HG02678 (cell line): ENCODE results near the gene MEGF6.

Experiments
- ATAC-seq: cut with Tn5 transposase; IDR thresholded peaks from one replicate; pipeline ENCODE4 v1.9.1; 2021; ENCODE audit warnings: mild to moderate bottlenecking, moderate library complexity; ENCODE audit not compliant: unreplicated experiment

The MEGF6 gene

DNA sequence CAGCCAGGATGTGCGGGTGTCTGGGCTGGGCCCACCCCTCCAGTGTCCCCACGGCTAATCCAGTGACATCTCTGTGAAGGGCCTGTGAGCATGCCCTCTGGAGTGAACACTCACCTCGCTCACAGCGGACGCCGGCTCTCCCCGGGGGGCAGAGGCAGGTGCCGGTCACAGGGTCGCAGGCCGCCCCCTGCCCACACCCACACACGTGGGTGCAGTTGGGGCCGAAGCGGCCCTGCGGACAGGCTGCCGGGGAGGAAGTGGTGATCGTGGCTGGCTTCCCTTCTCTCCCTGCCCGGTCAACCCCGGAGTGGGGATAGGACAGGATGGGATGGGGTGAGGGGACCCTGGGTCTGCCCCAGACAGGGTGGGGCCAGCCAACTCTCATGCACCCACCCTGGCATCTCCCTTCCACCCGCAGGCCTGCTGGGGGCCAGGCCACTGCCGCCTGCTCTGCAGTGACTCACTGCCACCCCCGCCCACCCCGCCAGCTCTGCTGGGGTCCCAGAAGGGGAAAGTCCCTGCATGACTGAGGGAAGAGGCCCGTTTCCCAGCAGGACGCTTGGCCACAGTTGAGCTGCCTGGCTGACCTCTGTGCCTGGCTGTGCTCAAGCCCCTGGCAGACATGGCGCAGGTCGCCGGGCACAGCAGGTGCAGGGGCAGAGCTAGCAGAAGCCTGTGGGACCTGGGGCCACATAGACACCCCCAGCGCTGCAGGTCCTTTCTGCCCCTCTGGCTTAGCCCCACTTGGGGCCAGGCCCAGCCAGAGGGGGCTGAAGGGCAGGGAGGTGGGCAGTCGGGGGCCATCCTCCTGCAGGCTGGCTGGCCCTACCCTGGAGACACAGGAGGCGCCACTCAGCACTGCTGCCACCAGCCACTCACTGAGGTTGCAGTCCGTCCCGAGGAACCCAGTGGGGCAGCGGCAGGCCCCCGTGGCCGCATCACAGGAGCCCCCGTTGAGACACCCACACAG lies 115.2 kb downstream of the MEGF6 start:
- ATAC-seq: no peak

DNA sequence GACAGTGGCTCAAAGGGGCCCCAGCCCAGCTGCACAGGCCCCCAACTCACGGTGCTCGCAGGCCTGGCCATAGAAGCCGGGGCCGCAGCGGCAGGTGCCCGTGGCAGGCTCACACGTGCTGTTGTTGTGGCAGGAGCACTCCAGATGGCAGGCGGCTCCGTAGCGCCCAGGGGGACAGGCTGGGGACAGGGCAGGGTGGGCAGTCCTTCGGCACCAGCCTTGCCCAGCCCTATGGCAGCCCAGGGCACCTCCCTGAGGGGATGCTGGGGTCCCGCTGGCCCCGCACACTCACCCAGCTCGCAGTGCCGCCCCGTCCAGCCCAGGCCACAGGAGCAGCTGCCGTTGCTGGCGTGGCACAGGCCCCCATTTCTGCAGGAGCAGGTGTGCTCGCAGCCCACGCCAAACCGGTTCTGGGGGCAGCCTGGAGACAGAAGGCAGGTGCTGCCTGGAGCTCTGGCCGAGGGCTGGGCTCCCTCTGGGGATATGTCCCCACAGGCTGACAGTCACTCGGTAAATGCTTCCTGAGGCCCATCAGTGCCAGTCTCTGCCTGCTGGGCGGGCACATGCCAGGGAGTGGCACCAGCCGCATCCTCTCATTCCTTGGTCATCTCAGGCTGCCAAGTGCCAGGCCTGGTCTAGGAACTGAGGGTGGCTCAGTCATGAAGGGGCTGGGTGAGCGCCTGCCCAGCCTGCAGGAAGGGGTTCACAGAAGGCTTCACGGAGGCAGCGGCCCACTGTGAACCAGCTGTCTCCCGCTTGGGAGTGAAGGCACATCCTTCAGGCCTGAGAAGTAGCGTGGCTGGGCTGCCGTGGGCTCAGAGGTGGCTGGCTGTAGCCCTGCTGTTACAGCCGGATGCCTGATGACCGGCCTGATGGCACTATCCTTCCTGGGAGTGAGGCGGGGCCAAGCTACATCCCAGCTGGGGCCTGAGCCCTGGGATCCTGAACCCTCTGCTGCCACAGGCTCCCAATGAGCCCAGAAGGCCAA lies 116.7 kb downstream of the MEGF6 start:
- no peak for ATAC-seq

DNA sequence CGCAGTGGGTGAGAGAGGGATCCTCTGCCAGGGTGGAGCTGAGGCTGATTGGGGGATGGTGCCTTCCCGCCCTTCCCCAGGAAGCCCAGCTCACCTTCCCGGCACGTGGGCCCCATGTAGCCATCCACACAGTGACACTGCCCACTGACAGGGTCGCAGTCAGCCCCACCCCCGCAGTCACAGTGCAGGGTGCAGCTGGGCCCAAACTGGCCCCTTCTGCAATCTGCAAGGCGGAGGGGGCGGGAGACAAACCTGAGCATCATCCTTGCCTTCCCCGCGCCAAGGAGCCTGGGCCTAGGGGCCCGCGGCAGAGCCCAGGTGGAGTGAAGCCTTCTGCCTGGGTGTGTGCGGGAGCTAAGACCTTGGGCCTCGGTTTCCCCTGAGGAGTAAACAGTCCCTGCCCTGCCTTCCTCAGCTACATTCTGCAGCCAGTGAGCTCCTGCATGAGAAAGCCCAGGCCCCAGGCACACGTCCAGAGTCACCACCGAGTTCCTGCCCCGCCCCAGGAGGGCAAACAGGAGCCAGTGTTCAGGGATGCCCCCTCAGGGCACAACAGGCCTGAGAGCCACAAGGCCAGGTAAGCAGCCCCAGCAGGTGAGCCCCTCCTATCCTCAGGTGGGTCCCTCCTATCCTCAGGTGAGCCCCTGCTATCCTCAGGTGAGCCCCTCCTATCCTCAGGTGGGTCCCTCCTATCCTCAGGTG lies 118.6 kb downstream of the MEGF6 start:
- ATAC-seq: no peak

DNA sequence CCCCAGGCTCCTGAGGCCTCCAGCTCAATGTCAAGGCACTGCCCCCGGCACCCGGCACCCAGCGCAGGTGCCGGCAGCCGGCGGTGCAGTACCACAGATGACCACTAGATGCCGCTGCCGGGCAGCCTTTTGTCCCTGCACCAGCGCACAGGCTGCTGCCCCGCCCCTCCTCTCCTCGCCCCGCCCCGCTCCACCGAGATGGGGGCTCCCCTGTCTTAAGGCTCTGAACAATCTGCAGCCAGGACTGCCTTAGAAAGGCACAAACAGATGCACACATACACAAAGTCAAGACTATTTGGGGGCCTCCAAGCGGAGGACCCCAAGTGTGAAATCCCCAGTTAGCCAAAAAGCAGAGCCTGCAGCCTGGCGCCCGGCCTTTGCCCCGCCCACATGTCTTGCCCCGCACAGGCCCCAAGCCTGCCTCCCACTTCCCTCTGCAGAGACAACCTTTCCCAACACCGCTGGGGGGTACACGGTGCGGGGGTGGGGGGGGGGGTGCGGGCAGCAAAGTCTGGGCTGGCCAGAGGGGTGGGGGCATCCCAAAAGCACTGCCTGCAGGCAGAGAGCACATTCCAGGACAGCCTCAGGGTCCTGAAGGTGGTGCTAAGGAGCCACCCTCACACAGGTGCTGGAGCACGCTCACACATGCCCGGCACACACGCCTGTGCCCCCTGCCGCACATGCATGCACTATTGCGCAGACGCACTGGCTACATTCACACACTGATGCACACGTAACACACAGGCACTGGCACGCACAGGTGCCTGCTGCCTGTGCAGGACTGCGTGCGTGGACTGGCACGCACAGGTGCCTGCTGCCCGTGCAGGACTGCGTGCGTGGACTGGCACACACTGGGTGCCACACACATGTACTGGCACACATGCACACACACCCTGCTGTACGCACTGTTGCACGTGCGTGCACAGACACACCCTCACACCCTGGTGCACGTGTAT lies 119.7 kb downstream of the MEGF6 start:
- ATAC-seq: no peak

DNA sequence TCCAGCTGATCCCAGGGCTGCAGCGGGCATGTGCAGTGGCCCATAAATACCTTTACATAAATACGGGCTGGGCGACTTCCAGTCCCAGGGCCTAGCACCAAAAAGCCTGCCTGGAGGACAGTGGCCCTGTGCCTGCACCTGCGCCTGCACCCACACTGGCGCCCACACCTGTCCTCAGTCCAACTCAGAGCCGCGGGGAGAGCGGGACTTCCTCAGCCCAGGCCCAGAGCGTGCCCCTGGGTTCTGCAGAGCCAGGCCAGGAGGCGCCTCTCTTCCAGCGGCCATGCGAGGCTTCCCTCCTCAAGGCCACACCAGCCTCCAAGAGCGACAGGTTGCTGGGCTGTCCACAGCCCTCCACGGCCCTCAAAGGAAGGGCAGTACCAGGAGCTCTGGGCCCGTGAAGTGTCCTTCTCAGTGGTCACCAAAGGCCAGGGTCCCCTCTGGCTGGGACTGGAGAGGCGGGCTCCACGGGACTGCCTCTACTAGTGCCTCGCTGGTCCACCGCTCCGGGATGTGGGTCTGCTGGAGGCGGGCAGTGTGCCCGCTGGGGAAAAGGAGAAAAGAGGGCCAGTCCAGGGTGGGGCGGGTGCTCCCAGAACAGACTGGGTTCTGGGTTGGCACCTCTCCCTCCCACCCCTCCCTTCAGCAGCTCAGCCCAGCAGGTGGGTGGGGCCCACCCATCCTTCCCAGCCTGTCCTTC lies 121.1 kb downstream of the MEGF6 start:
- ATAC-seq: no peak

DNA sequence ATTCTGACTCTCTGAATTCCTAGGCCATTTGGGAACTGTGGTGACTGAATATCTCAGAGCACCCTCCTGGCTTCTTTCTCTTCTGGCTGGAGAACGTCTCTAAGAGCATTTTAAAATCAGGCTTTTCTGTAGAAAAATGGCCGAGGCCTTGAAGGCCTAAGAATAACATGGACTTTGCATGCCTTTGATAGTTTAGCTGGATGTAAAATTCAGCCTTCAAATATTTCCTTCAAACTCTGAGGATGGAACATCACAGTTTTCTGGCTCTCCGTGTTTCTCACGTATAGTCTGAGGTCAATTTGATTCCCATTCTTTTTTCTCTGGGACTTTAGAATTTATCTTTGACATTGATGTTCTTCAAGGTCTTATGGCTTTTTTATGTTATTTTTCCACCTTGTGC lies 122.9 kb downstream of the MEGF6 start:
- no peak for ATAC-seq

DNA sequence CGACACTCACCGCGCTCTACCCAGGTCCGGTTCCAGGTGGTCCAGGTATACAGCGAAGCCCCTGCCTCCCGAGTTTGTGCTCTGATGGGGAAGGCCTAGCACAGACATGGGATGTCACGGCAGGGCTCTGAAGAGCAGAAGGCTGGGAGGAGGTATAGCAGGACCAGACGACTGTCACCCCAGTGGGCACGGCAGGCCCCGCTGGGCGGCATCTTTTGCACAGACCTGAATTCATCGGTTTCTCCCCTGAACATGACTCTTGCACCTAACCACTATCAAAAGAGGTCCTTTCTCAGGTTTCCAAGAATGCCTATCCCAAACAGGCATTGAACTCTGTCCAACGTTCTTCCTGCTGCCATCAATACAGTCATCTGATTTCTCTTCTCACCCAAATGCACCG lies 126.3 kb downstream of the MEGF6 start:
- no peak for ATAC-seq

DNA sequence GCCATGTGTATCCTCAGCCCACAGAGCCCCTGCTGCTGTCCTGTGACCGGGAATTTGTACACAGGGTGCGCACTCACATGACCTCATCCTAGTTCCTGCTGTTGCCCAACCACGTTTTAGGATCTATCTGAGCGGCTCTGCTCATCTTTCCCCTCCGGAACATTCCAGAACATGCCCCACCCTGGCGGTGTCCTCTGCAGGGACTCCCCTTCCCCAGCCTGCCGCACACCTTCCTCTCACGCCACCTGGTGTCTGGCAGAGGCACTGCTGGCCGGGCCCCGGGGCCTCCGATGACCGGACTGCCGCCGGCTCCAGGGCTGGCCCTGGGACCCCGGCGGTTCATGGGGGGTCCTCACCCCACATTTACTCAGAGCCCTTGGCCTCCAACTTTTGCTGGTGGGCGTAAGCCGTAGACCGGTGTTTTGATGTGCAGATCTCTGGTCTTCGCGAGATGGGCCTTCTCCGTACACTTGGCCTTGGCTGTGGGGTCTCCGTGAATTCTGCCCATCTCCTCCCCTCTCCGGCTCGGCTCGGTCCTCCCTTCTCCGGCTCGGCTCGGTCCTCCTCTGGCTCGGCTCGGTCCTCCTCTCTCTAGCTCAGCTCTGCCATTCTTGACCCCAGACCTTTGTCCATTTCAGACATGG lies 127.4 kb downstream of the MEGF6 start:
- no peak for ATAC-seq

DNA sequence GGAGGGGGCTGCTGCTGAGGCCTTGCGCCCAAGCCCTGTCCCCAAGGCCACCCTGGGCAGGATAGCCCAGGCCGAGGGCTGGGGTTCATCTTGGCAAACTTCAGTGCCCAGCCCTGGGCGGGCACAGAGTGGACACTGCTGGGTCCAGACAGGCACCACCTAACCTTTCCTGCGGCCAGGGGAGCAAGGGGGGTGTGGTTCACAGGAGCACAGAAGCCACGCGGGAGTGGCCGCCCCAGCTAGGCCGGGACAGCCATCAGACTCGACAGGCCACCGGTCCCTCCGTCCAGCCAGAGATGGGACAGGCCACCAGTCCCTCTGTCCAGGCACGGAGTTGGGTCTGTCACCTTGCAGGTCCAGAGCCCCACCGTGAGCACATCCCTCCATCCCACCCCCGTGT lies 127.9 kb downstream of the MEGF6 start:
- ATAC-seq: no peak

DNA sequence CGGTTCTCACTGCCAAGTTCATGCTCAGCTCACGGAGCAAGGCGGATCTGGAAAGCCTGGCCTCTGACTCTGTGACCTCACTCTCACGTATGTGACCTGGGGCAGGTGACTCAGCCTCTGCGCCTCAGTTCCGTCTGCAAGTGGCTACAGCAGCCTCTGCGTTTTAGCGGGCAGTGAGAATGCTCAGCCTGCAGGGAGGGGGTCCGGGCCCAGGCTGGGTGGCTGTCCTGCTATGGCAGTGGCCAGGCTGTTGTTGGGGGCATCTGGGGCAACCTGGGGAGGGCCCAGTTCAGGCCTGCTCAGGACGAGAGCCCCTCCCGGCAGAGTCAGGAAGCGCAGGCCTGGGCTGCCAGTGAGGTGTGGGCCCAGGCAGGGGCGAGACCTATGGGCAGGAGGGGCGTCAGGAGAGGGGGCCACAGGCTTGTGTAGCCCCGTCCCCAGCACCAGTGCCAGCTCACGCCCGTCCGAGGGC lies 128.9 kb downstream of the MEGF6 start:
- ATAC-seq: no peak

DNA sequence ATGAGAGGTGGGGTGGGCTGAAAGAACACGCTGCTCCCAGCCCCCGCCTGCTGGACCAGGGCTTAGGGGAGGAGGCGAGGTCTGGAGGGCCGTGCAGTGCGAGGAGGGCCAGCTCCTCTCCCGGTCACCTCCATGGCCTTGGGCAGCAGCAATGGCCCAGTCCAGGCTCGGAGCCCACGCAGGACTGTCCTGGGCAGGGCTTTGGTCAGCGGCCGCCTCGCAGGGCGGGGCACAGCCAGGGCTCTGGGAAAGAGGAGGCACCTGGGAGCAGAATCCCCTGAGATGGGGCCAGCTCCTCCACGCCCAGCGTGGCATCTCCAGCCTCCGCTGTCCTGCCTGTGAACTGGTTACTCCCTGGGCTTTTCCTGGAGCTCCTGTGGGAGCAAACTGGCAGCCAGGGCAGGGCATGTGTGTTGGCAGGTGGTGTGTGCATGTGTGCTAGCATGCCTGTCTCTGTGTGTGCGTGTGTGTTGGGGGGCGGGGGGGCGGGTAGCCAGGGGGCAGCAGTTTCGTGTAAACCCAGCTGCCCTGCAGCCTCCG lies 129.4 kb downstream of the MEGF6 start:
- no peak for ATAC-seq

DNA sequence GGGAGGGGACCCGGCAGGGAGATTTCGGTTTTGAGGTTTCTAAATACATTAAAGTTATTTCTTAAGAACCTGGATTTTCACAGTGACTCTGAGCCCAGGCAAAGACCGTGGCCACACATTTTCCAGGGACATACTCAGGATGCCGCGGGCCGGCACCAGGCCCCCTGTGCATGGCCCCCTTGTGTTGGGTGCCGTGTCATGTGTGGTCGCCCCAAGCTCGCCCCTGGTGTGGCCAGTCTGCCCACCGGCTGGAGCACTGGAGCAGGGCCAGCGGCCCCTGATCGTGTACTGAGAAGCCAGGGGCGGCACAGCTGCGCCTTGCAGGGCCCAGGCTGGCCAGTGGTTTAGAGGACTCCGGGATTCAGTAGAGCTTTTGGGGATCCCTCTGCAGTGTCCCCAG lies 130.3 kb downstream of the MEGF6 start:
- no peak for ATAC-seq

DNA sequence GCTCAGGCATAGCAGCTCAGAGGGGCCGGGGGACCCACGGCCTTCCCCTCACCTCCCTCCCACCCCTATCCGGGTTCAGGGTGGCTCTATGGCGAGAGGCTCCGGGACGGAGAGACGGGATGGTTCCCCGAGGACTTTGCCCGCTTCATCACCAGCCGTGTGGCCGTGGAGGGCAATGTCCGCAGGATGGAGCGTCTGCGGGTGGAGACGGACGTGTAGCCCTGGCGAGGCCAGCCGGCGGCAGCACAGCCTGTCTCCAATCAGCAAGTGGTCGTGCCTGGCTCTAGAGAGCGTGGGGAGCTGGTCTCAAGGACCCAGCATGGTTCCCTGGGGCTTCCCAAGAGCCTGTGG lies 131.0 kb downstream of the MEGF6 start:
- ATAC-seq: no peak

DNA sequence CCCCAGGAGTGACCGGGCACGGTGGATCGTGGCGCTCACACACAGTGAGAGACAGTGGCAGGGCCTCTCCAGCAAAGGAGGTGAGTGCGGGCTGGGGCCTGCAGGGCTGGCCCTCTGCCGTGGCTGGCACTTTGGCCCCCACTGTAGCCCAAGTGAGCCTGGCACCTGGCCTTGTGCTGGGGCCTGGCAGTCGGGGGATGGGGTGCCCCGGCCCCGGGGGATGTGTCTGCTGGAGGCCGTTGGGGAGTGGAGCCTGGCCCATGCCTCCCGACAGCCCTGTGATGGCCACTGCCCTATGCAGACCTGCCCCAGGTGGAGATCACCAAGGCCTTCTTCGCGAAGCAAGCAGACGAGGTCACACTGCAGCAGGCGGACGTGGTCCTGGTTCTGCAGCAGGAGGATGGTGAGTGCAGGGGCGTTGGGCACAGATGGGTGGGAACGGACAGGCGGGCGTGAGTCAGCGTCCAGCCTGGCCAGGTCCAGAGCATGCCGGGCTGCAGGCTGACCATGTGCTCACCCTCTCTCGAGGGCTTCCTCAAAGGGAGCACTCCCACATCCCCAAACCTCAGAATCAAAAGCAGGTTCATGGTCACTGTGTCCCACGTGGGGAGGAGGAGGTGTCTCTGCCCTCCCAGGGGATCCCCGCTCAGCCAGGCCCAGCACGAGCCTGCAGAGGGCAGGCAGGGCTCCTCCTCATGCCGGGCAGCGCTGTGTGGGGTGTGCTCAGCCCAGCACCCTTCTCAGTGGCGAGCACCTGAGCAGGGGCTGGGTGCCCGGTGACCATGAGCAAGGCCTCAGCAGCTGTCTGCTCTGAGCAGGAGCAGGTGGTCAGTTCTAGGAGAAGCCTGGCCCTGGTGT lies 131.6 kb downstream of the MEGF6 start:
- no peak for ATAC-seq

DNA sequence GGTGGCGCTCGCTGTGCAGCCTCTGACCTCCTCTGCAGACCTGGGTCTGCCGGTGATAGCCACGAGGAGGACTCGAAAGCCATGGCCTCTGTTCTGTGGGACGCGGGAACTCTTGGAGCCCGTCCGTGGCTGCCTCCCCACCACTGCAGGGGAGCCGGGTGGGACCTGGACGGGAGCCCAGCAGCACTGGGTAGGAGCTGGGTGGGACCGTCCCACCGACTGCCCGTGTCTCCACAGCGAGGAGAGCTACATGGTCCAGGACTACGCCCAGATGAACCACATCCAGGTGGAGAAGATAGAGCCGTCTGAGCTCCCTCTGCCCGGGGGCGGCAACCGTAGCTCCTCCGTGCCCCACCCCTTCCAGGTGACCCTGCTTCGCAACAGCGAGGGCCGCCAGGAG lies 133.1 kb downstream of the MEGF6 start:
- ATAC-seq: no peak

DNA sequence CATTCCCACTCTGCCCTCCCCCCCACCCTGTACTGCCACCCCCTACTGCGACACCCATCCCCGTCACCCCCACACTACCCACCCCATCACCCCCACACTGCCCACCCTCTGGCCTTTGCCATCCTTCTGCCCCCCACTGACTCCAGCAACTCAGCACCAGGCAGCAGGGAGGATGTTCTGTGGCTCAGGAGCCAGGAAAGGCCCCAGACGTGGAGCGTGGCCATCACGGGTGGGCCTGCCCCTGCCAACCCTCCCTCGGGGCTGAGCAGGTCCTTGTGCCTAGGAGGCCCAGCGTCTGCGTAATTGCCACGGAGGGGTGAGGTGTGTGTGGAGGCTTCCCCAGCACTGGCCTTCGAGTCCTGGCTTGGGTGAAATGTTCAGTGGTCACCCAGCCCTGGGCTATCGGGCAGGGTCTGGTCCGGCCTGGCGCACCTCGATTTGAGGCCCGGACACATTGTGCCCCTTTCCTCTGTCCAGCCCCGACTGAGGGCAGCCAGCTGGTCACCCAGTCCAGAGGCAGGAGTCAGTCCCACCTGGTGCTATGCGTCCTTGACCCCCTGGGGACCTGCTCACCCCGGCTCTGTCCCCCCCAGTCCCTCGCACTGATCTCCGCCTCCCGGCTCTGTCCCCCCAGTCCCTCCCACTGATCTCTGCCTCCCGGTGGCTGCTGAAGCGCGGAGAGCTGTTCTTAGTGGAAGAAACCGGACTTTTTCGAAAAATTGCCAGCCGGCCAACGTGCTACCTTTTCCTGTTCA lies 133.9 kb downstream of the MEGF6 start:
- ATAC-seq: no peak

DNA sequence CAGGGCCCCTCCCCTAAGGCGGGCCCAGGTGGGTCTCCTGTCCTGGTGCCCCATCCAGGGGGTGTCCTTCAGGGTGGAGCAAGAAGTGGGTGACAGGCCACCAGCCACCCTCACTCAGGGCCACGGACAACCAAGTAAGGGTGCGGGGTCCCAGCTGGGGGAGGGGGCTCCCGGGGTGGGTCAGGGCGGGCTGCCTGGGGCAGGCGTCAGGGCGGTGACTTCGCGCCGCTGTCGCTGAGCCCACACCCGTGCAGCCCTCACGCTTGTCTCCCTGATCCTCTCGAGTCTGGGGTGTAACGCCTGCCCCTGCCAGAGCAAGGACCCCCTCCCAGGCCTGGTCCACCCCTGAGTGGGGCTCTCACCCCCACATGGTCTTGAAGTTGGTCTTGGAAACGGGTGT lies 134.6 kb downstream of the MEGF6 start:
- no peak for ATAC-seq
